GM12872 (cell line): ENCODE results near the gene TNFRSF12A.

Experiments
- CTCF ChIP-seq: IDR thresholded peaks from 3 replicates; pipeline ENCODE4 v1.5.1; 2011; ENCODE audit warnings: low read depth, mild to moderate bottlenecking, low read length, moderate library complexity; ENCODE audit not compliant: insufficient read depth

TNFRSF12A gene

GRCh38 chr16:3020604-3021448 lies 658 bp downstream of the TNFRSF12A start:
- TF ChIP-seq CTCF, result no peak

- peak; percentile 51 for TF ChIP-seq CTCF
These were observed 1.5 kb downstream of the TNFRSF12A start for GRCh38 chr16:3021449-3022207.

GRCh38 chr16:3022208-3022683 lies 2.1 kb downstream of the TNFRSF12A start:
- no peak for TF ChIP-seq CTCF

DNA sequence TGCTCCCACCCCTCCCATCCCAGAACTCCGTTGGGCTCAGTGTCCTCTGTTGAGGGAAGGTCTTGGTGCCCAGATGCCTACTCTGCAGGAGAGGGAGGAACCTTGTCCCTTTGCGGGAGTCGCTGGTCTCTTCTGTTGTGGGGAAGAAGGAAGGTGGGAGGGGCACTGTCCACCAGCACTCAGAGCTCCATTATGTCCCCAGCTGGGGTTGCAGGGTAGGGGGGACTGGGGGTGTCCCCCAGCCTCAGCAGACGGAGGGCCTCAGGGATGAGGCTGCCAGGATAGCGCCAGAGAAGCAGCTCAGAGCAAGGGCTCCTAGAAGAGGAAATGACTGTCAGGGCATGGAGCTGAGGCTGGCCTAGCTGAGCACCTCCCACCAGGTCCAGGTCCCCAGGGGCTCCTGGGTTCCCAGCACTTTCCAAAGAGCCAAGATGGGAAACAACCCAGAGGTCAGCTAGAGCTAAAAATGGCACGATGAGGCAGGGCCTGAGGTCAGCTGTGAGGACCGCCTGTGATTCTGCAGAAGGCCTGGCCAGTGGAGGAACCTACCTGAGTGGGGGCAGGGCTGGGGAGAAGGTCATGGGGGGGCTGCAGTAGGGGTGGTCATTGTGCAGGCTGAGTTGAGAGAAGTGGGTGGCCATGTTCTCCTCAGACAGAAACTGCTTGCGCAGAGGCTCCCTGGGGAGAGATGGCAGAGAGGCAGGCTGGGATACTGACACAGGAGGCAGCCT lies 2.7 kb downstream of the TNFRSF12A start:
- no peak for TF ChIP-seq CTCF

- TF ChIP-seq CTCF, result no peak
These were observed 3.2 kb downstream of the TNFRSF12A start for GRCh38 chr16:3023415-3023668.

- TF ChIP-seq CTCF, result no peak
These were observed 3.7 kb downstream of the TNFRSF12A start, which contains the start of the genes HCFC1R1 and THOC6 for GRCh38 chr16:3023669-3024478. HCFC1R1 (minus strand) TSS chr16:3023942; CDS start chr16:3023941, 1 bp downstream. THOC6 (plus strand) TSS chr16:3024035; CDS start chr16:3024327, 292 bp downstream.
